Measurements from ENCODE around the gene PLPP2.

PLPP2 gene

DNA sequence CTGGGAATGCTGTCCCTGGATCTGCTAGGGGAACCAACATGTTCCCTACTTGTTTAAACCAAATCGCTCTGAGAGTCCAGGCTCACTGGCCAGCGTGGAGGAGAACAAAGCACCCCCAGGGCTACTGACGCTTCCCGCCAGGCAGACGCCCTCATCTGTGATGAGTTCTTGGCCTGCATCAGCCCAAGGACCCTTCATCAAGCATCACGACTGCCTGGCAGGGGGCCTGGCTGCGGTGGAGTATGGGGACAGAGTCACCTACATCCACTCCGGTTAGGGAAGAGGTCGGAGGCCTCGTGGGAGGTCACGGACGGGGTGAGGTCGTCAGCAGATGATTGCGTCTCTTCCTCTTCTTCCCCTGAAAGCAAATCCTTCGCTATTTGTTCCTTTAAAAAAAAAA lies 35.7 kb upstream of the PLPP2 start:
- H3K4me2 ChIP-seq (ENCODE audit: low read length): no peak overlapping the region
- no peak overlapping the region for H3K27ac ChIP-seq (ENCODE audit: low read depth, low read length, poor library complexity, severe bottlenecking)
- no peaks in the 10 kb centered on the region for H3K9me2 ChIP-seq (ENCODE audit: low read depth, low read length)
- H3K9me3 ChIP-seq (ENCODE audit: low read length): peaks cover 8% of the 10 kb centered on the region; the same call in 1 of the 2 replicates
- H3K27me3 ChIP-seq (ENCODE audit: insufficient read depth, low read length): no peaks in the 10 kb centered on the region
- no peak overlapping the region for H3K9ac ChIP-seq (ENCODE audit: low read length)
- H3F3A ChIP-seq (ENCODE audit: insufficient read depth, low read length): no peaks in the 10 kb centered on the region
- H4K20me1 ChIP-seq (ENCODE audit: insufficient read depth, low read length): no peaks in the 10 kb centered on the region
- no peaks in the 10 kb centered on the region for H3K79me2 ChIP-seq (ENCODE audit: insufficient read depth, low read length)
- H2AFZ ChIP-seq (ENCODE audit: low read length): no peak overlapping the region
- H3K4me1 ChIP-seq (ENCODE audit: insufficient read depth, low read length, severe bottlenecking): no peaks in the 10 kb centered on the region
- TF ChIP-seq, protein P1, sequence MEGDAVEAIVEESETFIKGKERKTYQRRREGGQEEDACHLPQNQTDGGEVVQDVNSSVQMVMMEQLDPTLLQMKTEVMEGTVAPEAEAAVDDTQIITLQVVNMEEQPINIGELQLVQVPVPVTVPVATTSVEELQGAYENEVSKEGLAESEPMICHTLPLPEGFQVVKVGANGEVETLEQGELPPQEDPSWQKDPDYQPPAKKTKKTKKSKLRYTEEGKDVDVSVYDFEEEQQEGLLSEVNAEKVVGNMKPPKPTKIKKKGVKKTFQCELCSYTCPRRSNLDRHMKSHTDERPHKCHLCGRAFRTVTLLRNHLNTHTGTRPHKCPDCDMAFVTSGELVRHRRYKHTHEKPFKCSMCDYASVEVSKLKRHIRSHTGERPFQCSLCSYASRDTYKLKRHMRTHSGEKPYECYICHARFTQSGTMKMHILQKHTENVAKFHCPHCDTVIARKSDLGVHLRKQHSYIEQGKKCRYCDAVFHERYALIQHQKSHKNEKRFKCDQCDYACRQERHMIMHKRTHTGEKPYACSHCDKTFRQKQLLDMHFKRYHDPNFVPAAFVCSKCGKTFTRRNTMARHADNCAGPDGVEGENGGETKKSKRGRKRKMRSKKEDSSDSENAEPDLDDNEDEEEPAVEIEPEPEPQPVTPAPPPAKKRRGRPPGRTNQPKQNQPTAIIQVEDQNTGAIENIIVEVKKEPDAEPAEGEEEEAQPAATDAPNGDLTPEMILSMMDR (IDR thresholded peaks at IDR 0.05; ENCODE audit: low read length): no peak
- TF ChIP-seq EZH2 (IDR thresholded peaks at IDR 0.05; ENCODE audit: borderline replicate concordance, low read length): no peak
- peaks cover 57% of the 10 kb centered on the region for H3K36me3 ChIP-seq (ENCODE audit: insufficient read depth, low read length)
- no peak overlapping the region for H3K4me3 ChIP-seq (ENCODE audit: low read depth, low read length, poor library complexity, severe bottlenecking)

DNA sequence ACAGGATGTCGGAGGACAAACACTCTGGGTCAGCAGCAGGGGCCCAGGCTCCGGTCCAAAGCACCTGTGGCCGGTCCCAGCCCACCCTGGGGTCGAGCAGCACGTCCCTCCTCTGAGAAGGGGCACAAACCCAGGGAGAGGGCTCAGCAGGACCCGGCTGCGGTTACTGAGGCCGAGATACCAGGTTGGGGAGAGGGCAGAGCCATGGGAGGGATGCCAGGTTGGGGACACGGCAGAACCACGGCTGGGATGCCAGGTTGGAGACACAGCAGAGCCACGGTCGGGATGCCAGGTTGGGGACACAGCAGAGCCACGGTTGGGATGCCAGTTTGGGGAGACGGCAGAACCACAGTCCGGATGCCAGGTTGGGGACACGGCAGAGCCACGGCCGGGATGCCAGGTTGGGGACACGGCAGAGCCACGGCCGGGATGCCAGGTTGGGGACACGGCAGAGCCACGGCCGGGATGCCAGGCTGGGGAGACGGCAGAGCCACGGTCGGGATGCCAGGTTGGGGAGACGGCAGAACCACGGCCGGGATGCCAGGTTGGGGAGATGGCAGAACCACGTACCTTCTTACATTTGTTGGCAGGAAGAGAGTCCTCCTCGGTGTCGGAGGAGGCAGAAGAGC lies 34.8 kb upstream of the PLPP2 start:
- H3K36me3 ChIP-seq (ENCODE audit: insufficient read depth, low read length): peaks cover 53% of the 10 kb centered on the region
- peaks cover 8% of the 10 kb centered on the region; the same call in 1 of the 2 replicates for H3K9me3 ChIP-seq (ENCODE audit: low read length)
- TF ChIP-seq, protein P1 (IDR thresholded peaks at IDR 0.05; ENCODE audit: low read length): no peak
- no peak for TF ChIP-seq EZH2 (IDR thresholded peaks at IDR 0.05; ENCODE audit: borderline replicate concordance, low read length)
- H3K4me2 ChIP-seq (ENCODE audit: low read length): no peak overlapping the region
- H3K9me2 ChIP-seq (ENCODE audit: low read depth, low read length): no peaks in the 10 kb centered on the region
- no peaks in the 10 kb centered on the region for H3K79me2 ChIP-seq (ENCODE audit: insufficient read depth, low read length)
- H4K20me1 ChIP-seq (ENCODE audit: insufficient read depth, low read length): no peaks in the 10 kb centered on the region
- H3K27ac ChIP-seq (ENCODE audit: low read depth, low read length, poor library complexity, severe bottlenecking): no peak overlapping the region
- no peaks in the 10 kb centered on the region for H3K27me3 ChIP-seq (ENCODE audit: insufficient read depth, low read length)
- H3K4me3 ChIP-seq (ENCODE audit: low read depth, low read length, poor library complexity, severe bottlenecking): no peak overlapping the region
- H3F3A ChIP-seq (ENCODE audit: insufficient read depth, low read length): no peaks in the 10 kb centered on the region
- no peaks in the 10 kb centered on the region for H3K4me1 ChIP-seq (ENCODE audit: insufficient read depth, low read length, severe bottlenecking)
- no peak overlapping the region for H2AFZ ChIP-seq (ENCODE audit: low read length)
- H3K9ac ChIP-seq (ENCODE audit: low read length): no peak overlapping the region

DNA sequence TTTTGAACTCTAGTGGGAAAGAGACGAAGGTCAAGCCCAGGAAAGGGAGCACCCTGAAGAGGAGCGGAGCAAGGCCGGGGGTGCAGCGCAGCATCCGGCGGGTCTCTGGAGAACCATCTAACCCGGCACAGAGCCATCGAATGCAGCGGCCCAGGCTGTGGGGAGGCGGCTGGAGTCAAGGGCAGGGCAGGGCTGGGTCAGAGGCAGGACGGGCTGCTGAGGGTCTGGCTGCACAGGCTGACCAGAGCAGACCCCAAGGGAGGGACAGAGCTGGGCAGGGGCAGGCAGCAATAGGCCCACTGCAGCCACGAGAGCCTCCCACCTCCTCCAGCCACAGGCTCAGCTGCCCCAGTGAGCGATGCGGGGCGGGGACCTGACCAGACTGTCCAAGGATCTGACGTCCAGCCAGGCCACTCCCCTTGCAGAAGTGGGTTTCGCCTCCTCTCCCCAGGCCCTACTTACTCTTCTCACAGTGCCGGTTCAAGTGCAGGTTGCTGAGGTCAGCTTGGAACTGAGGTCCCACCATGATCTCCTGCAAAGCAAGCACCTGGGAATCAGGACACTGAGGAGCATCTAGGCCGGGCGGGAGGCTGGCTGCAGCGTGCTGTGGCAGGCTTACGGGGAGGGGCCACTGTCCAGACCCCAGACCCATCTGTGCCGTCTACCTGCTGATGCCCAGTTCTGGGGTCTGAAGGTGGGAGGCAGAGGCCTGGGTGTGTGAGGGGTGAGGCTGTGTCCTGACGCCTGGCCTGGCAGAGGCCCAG lies 34.2 kb upstream of the PLPP2 start:
- H3F3A ChIP-seq (ENCODE audit: insufficient read depth, low read length): no peaks in the 10 kb centered on the region
- TF ChIP-seq, protein P1 (IDR thresholded peaks at IDR 0.05; ENCODE audit: low read length): no peak
- no peak for TF ChIP-seq EZH2 (IDR thresholded peaks at IDR 0.05; ENCODE audit: borderline replicate concordance, low read length)
- H3K9me2 ChIP-seq (ENCODE audit: low read depth, low read length): no peaks in the 10 kb centered on the region
- H3K4me1 ChIP-seq (ENCODE audit: insufficient read depth, low read length, severe bottlenecking): no peaks in the 10 kb centered on the region
- no peaks in the 10 kb centered on the region for H3K79me2 ChIP-seq (ENCODE audit: insufficient read depth, low read length)
- H3K27me3 ChIP-seq (ENCODE audit: insufficient read depth, low read length): no peaks in the 10 kb centered on the region
- no peak overlapping the region for H3K4me2 ChIP-seq (ENCODE audit: low read length)
- H4K20me1 ChIP-seq (ENCODE audit: insufficient read depth, low read length): no peaks in the 10 kb centered on the region
- peaks cover 46% of the 10 kb centered on the region for H3K36me3 ChIP-seq (ENCODE audit: insufficient read depth, low read length)
- no peak overlapping the region for H3K4me3 ChIP-seq (ENCODE audit: low read depth, low read length, poor library complexity, severe bottlenecking)
- H3K9ac ChIP-seq (ENCODE audit: low read length): no peak overlapping the region
- H3K27ac ChIP-seq (ENCODE audit: low read depth, low read length, poor library complexity, severe bottlenecking): no peak overlapping the region
- no peak overlapping the region for H2AFZ ChIP-seq (ENCODE audit: low read length)
- peaks cover 8% of the 10 kb centered on the region; the same call in 1 of the 2 replicates for H3K9me3 ChIP-seq (ENCODE audit: low read length)

All from OCI-LY1 (cell line).